Suppressor macrophage treated with lipopolysaccharide for 1 hour (primary cell): ENCODE data around the gene ARHGAP6.
A peak's percentile ranks its signal among the peaks of the same experiment; 100 is the strongest.
"Not testable (repeated sequence)": the region's sequence is repeated elsewhere in the genome, so short reads cannot be mapped to it uniquely, and the experiment has no call there.

ENCODE experiments used
- DNase-seq, 3 donors: peaks; one replicate each; pipeline ENCODE4 v3.0.0-alpha.2; 2020 to 2022

The ARHGAP6 gene

GRCh38 chrX:11382930-11383329 is 282.8 kb downstream of the ARHGAP6 start:
- no peak for DNase-seq

- peak; percentile 58 to 72 (median 69) for DNase-seq
Measured at GRCh38 chrX:11381464-11381863, 284.3 kb downstream of the ARHGAP6 start.

GRCh38 chrX:11380187-11380844 is 285.4 kb downstream of the ARHGAP6 start:
- DNase-seq = peak; percentile 61 to 81 (median 81)

GRCh38 chrX:11376163-11376562 is 289.6 kb downstream of the ARHGAP6 start:
- no peak for DNase-seq

DNA sequence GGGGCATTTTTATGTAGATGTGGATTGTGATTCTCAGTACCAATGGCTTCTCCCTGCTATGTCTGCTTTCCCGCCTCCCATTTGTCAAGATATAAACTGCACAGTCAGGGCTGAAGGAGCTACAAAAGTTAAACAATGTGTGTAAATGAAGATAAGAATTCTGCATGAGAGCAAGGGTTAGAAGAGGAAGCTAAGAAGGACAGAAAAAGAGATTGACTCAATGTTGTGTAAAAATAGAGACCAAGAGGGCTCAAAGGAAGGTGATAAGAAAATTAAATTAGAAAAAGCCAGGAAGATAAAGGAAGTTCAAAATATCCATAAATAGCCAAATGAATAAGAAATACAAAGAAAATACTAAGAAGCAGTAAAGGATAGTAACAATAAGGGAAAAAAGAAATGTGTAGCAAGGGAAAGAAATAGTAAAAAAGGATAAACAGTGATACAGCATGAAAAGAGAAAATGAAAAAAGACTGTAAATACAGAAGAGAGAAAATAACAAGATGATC is 290.1 kb downstream of the ARHGAP6 start:
- no peak for DNase-seq

DNA sequence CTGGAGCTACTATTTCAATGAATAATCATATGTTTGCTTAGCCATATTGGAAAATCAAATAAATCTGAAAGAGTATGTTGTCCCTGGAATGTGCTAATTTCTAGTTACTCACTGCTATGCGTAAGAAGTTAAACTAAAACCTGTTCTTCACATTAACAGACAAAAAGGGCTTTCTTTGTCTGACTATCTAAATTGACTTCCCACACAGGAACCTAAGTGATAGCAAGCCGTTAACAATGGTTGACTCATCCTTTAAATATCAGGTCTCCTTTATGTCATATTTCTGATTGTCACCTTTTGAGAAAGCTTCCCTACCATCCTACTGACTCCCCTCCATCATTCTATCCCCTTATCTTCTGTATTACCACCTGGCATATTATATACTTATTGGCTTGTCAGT is 291.1 kb downstream of the ARHGAP6 start:
- no peak for DNase-seq

- no peak for DNase-seq
Measured at GRCh38 chrX:11371106-11371505, 294.6 kb downstream of the ARHGAP6 start.

GRCh38 chrX:11367609-11368430 is 297.9 kb downstream of the ARHGAP6 start:
- DNase-seq = peak; percentile 25 to 58 (median 54)

DNA sequence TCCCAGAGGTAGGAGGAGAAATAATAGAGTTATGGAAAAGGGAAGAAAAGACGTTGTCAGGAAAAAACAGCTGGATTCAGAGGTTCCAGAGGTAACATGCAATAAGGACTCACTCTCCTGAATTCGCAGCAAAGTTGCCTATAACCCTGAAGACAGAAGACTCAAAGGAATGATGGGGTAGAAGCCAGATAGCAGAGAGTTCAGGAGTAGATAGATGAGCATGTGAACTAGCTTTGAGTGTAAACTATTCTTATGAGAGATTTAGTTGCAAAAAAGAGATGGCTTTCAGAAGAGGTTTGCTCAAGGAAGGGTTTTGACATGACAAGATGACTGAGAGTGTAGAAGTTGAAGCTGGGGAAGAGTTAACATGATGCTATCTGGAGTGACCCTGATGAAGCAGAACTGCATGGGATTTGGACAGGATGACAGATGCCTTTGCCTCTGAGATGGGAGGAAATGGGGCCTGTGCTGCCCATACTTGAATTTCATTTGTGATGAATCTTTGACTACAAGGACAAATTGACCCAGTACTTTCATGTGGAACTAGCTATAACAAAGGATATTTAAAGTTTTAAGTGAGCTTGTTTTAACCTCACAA is 298.6 kb downstream of the ARHGAP6 start:
- no peak for DNase-seq

DNA sequence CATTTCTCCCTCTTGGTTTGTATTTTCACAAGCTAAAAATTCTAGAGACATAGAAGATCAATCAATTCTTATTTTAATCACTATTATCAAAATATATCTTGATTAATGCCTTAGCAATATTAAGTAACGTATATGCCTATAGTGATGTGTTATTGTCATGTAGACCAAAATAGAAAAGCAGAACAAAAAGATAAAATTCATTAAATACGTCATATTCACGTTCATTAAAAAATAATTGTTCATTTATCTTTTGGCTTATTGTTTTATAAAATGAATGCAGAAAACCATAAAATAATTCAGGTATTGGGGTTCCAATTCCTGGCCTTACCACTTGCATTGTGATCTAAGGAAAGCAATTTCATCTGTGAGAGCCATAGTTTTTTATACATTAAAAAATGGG is 300.3 kb downstream of the ARHGAP6 start:
- no peak for DNase-seq

DNA sequence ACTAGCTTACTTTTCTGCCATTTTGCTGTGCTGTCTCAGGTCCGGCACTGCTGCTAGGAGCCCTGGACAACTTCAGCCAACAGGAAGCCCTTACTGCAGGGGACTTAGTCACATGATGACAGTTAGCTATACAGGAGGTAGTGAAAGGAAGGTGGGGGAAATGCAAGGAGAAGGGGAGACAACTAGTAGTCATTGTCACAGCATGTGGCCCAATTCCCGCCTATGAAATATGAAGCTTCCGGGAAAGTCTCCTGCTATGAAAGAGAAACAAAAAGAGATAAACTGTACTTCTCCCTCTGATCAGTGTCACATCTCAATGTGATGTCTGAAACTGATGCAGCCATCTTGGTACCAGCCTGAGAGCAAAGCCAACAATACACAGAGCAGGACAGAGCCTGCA is 300.9 kb downstream of the ARHGAP6 start:
- DNase-seq = no peak

GRCh38 chrX:11363825-11364224 is 301.9 kb downstream of the ARHGAP6 start:
- DNase-seq = not testable (repeated sequence)

DNA sequence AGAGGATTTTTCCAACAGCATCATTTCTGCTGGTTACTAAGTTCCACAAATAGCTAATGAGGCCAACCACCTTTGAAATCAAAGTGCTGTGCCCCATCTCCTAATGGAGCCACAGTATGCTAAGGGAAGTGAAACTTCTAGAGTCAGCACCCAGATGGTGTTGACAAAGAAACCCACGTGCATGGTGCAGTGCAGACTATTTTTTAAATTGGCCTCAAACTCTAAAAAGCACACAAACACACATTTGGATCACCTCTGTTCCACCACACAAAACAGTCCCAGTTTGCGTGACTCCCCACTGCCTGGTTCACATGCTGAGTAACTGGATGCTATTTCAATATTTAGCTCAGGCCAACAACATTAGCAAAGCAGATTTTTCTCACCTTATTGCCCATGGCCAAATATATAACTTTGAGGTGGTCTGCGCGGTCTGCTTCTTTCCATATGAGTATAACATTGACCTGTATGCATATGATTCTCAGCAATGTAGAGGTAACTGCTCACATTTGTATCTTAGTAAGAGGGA is 302.6 kb downstream of the ARHGAP6 start:
- peak; percentile 50 to 63 (median 61) for DNase-seq

DNA sequence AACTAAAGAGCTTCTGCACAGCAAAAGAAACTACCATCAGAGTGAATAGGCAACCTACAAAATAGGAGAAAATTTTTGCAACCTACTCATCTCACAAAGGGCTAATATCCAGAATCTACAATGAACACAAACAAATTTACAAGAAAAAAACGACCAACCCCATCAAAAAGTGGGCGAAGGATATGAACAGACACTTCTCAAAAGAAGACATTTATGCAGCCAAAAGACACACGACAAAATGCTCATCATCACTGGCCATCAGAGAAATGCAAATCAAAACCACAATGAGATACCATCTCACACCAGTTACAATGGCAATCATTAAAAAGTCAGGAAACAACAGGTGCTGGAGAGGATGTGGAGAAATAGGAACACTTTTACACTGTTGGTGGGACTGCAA is 304.1 kb downstream of the ARHGAP6 start:
- not testable (repeated sequence) for DNase-seq

- not testable (repeated sequence) for DNase-seq
Measured at GRCh38 chrX:11355944-11356343, 309.8 kb downstream of the ARHGAP6 start.

DNA sequence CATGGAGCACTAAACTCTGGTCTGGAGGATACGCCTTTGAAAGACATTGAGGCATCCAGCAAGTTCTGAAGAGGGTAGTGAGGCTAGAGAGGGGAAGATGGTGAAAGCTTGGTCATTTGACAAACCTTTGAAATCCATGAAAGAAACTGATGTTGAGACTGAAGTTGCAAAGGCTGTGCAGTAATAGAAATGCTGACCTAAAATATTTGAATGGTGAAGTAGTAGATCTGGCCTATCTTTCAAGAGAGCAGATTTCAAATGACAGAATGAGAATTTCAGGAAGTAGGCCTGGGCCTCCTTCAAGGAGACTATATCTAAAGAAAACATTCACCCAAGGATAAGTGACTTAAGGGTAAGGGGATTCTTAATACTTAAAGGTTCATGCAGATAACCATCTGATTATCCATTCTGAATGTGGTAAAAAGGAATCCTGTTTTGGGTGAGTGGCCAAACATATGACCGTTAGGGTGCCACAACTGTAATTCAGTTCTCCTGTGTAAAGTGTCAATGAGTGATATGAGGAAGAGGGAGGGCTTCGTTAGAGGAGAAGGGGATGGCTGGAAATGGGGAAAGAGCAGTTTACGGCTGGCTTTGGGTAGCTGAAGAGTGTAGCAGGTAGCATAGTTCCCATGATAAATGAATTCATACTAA is 310.3 kb downstream of the ARHGAP6 start:
- DNase-seq = no peak

- no peak for DNase-seq
Measured at GRCh38 chrX:11352296-11352741, 313.4 kb downstream of the ARHGAP6 start.

- peak in 2 of 3 donors; percentile 8 to 44 for DNase-seq
Measured at GRCh38 chrX:11351375-11352295, 314.1 kb downstream of the ARHGAP6 start.

- DNase-seq = peak; percentile 20 to 61 (median 32)
Measured at GRCh38 chrX:11349661-11350337, 315.9 kb downstream of the ARHGAP6 start.

DNA sequence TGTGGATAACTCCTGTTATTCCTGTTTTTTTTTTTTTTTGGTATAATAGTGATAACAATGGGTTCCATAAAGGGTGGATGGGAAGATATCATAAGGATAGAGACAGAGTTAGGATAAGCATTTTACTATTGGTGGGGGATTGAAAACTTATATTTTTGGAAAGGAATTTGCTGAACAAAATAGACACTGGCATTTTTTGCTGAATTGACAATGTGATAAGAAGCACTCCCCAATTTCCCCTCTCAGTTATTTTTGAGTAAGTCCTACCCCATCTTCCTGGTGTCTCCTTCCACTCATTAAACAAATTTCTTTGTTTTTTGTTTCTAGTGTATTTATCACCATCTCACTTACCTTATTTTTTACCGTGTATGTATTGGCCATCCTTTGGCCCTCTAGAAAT is 316.7 kb downstream of the ARHGAP6 start:
- no peak for DNase-seq

DNA sequence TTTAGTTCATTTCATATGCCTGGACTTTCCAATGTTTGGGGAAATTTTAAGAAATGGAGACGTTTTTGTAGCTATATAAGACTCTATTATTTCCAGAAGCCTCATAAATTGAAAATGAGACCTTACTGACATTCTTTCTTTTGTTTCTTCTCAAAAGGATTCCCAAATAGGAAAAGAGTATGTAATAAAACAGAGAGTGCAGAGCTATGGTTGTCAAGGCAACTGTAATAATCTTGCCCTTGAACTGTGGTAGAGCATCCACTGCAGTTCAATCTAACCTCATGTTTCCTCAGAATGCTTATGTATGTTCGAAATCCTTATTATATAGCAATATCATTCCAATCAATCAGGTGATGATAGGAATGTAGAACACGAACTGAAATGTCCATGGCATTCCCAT is 318.4 kb downstream of the ARHGAP6 start:
- peak in 1 of 3 donors; percentile 22 for DNase-seq
